Medulla oblongata (tissue), 1 donor: Measurements from ENCODE around the gene TVP23B.
A peak's percentile ranks its signal among the peaks of the same experiment; 100 is the strongest.
"Not testable (repeated sequence)": the region's sequence is repeated elsewhere in the genome, so short reads cannot be mapped to it uniquely, and the experiment has no call there.

Experiments used
- DNase-seq: peaks from one replicate; pipeline ENCODE4 v3.0.0-alpha.2; 2015; ENCODE audit errors: extremely low spot score

Gene TVP23B

DNA sequence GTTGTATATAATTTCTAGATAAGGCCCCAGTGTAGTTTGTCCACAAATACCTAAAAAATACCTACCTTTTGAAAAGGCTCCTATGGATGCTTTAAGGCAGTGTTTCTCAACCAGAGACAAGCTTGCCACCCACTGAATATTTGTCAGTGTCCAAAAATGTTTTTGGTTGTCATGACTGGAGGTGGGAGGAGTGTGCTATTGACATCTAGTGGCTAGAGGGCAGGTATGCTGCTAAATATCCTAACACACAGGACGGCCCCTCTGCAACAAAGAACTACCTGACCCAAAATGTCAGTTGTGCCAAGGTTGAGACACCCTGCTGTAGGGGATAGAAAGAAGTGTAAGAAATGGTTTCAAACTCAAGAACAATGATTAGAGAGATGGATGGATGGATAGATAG lies 10.4 kb downstream of the TVP23B start:
- not testable (repeated sequence) for DNase-seq

DNA sequence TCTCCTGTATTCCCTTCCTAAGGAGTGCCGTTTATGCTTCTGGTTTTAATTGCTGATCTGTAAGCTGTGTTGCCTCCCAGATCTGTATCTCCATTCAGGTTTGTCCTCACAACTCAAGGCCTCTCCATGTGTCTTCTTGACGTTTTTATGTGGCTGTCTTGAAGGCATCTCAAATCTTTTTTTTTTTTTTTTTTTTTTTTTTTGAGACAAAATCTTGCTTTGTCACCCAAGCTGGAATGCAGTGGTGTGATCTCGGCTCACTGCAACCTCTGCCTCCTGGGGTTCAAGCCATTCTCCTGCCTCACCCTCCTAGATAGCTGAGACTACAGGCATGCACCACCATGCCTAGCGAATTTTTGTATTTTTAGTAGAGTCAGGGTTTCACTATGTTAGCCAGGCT lies 13.9 kb downstream of the TVP23B start:
- not testable (repeated sequence) for DNase-seq

DNA sequence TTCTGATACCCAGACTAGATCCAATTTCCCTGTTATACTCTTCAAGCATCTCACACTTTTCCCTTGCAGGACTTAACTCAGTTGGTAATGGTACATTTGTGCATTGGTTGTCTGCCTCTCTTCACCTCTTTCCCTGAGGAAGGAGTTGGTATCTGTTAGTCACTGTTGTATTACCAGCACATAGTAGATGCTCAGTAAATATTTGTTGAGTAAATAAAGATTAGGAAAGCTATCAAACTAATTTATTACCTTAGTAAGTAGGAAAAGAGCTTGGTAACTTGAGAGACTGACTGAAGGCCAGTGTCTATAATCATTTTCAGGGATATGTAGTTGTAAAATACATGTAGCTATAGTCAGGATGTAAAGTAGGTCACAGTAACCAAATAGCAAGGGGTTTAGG lies 15.9 kb downstream of the TVP23B start:
- DNase-seq: not testable (repeated sequence)

DNA sequence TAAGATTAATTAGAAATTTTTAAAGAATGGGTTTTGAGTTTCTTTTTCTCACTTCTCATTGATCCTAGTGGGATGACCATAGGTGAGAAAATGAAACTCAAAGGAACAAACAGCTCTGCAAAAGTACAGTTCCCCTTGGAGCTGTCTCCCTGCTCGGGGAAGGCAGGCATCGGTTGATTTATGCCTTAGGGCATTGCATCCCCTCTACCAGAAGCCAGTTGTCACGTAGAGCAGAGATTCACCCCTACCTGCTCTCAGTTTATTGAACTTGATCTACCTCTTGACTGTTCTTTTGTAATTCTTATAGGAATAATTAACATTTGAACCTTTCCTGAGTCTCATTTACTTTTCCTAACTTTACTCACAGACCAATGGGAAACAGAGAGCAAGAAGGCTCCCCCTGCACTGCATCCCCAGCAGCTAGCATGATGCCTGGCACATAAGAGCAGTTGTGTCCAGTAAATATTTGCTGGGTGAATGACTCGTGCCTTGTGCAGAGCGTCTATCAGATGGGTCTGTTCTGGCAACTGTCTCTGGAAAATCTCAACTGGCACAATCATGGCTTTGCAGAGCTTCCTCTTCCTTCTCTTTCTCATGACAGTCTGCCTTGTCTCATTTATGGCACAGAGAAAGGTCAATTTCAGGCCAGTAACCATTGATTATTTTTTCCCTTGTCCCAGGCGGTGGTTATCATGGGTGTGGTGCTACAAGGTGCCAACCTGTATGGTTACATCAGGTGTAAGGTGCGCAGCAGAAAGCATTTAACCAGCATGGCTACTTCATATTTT lies 22.7 kb downstream of the TVP23B start:
- DNase-seq: not testable (repeated sequence)

DNA sequence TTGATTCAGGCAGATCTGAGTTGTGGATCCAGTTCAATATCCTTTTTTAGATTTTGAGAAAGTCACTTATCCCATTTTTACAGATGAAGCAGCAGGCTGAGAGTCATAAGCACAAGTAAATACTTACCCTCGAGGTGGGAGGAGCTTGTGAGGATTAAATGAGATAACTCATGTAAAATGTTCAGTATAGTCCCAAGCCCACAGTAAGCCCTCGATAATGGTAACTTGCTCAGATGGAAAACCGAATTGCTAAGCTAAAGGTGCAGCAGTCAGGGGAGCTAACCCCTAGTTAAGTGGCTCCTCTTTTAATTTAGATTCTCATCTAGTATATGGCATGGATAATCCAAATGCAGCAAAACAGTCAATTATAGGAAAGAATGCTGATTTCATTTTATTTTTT lies 34.9 kb downstream of the TVP23B start:
- not testable (repeated sequence) for DNase-seq

DNA sequence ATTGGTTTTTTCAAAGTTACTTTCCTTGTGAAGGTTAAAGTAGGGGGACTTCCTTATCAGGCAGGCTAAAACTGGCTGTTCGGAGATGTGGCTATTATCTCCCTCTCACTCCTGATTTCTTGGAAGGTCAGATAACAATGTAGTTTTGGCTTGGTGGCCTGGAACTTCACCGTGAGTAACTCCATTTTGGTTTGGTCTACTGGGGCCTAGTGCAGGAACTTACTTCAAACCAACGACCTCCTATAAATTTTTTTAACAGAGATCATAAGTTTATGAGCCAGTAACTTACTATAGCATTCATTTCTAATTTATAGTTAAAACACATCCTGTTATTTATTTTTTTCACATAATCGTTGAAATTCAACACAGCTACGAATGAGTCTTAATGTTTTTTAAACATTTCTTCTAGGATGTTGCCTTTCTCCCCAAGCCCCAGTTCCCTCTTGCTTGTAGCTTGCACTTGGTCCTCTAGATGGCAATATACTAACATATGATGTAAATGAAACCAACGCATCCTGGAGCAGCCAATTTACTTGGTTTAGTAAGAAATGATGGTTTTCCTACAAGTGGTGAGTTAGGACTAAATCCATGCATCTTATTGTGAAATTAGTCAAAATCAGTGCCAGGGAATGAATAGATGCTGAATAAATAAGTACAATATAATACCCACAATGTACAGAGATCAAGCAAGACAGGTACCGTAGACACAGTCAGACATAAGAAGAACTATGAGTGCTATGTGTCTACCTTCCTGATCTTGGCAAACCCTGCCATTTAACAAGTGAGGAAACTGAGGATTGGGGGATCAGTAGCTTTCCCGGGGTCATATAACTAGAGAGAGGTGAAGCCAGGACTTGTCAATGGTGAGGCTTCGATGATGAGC lies 35.7 kb downstream of the TVP23B start:
- DNase-seq: peak; percentile 81

DNA sequence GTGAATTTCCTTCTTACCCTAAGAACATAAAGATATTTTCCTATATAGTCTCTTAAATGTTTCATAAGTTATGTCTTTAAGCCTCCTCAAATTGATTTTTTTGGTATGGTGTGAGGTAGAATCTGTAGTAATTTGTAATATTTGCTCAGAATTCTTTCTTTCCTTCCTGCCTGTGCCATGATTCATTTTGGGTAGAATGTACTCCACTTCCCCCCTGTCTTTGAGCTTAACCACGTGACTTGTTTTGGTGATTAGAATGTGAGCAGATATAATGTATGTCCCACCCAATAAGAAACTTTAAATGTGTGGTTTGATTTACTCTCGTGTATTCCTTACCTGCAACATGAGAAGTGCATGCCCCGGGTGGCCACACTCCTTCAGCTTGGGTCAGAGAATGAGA lies 40.4 kb downstream of the TVP23B start:
- not testable (repeated sequence) for DNase-seq

DNA sequence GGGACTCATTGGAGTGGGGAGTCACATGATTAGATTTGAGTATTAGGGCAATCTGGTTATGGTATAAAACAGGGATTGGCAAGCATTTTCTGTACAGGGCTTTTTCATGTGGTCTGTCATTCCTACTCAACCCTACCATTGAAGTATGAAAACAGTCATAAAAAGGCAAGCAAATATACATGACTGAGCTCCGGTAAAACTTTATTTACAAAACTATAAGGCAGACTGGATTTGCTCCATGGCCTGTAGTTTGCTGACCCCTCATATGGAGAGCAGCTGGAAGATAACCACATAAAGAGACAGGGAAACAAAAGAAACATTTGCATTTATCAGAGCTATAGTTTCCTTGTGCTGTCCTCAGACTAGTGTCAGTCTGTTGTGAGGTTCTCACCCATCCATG lies 46.6 kb downstream of the TVP23B start:
- not testable (repeated sequence) for DNase-seq

DNA sequence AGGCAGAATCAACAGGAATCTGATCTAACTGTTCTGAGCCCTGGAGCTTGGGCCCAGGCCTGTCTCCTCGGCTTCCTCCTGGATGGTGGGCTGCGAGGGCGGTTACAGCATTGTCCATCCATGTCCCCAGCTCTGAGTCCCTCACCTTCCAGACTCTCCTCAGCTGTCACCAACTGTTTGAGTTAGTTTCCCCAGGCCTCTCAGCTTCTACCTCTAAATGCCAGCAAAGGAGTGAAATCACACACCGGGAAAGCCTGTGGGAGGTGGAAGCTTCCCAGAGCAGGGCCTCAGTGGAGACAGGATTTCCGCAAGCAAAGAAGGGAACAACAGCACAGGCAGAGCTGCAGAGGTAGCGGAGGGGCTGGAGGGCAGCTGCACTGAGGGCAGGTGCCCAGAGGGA lies 67.5 kb downstream of the TVP23B start:
- DNase-seq: no peak

DNA sequence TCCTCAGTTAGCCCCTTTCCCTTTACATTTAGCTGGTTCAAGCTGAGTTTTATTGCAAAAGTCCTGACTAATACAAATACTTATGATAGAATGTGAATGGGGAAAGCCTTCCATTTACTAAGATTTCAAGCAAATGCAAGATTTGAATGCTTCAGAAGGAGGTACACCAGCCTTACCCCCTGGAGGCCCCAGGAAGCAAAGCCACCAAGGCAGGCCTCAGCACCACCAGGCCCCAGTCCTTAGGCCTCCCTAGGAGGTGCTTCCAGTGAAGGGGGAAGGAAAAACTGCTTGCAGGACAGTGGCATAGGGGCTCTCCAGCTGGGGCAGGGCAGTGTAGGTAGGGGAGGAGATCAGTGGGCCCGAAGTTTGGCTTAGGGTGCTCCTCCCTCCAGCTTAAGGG lies 69.7 kb downstream of the TVP23B start:
- no peak for DNase-seq

DNA sequence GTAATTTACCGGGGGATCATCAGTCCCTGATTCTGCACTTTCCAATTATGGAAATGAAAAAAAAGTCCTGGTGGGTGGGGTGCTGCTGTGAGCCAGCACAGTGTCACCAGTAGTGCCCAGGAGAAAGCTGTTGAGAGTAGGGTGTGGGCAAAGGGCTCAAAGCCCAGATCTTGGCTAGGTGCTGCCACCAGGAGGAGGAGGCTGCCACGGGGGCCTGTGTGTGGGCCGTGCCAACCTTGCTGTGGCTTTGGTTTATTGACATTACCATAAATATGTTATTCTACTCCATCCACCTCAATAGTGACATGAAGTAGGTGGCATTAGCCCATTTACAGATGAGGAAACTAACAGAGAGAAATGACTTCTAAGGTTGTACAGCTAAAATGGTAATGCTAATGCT lies 70.2 kb downstream of the TVP23B start:
- DNase-seq: no peak

DNA sequence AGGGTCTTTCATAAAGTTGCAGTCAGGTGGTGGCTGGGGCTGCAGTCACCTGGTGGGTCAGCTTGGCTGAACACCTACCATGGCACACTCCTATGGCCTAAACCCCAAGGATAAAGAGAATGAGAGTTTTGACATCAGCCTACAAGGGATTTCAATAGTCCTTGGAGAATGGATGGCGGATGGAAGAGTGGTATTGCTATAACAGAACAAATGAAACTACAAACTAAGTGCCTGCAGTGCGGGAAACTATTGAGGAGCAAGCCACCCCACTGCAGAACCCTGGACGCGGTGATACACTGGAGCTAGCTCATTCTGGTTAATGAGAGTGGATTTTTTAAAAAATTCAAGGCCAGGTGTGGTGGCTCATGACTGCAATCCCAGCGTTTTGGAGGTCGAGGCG lies 74.0 kb downstream of the TVP23B start:
- no peak for DNase-seq

DNA sequence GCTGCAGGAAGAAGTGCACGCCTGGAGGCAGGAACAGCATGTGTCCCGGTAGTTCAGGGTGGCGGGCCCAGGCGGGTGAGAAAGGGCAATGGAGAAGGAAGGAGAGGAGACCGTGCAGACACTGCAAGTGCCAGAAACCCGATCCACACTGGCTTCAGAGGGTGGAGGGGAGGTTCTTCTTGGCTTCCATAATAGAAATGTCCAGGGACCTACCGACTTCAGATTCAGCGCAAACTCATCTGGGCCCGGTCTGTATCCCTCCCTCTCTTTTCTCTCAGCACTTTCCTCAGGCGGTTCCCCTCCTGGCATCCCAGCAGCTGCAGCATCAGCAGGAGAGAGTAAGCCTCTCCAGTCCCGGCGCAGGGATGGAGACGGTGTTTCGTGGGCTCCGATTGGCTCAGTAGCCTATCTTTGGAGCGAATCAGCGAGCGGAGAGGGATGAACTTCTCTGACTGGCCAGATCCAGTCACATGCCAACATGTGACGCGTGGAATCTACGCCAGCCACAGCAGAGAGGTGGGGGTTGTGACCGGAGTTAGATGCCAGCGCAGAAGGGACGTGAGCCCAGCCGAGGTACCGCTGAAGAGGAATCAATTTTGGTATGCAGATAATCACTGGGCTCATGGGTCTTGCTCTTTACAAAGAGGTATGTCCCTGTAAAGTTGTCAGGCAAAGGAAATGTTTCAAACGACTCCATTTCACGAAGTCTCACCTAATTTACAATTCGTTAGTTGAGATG lies 75.0 kb downstream of the TVP23B start:
- peak; percentile 99 for DNase-seq
